Lung (tissue), 12 donors: ENCODE data around the gene KCNJ5. TPM values are rescaled to one million over a fixed set of nuclear protein-coding genes. Genes with fewer than 3 reads are reported as not detected.

Experiments
- ATAC-seq: fragments of 200-7000 bp; cut with Tn5 transposase; one replicate; pipeline ENCODE4 v1.9.1; 2020; ENCODE audit warnings: moderate number of reproducible peaks; ENCODE audit not compliant: insufficient read depth, low FRiP score
- DNase-seq, 3 donors: peaks; one replicate each; pipeline ENCODE4 v3.0.0-alpha.2; 2013 to 2017
- H3K27ac ChIP-seq, 2 donors: one replicate each; pipeline ENCODE4 v1.5.1; 2013; ENCODE audit warnings: mild to moderate bottlenecking in 2 of 2, moderate library complexity in 2 of 2, control low read depth in 1 of 2, inconsistent platforms in 1 of 2, low read depth in 1 of 2, low read length in 1 of 2
- H3K27me3 ChIP-seq, 3 donors: one replicate each; pipeline ENCODE4 v1.5.1; 2013; ENCODE audit warnings: low read length in 2 of 3; ENCODE audit not compliant: control insufficient read depth in 3 of 3, insufficient read depth in 3 of 3
- H3K36me3 ChIP-seq, 4 donors: one replicate each; pipeline ENCODE4 v1.5.1; 2013; ENCODE audit warnings: low read length in 4 of 4, mild to moderate bottlenecking in 1 of 4, moderate library complexity in 1 of 4; ENCODE audit not compliant: control insufficient read depth in 4 of 4, insufficient read depth in 4 of 4
- H3K4me1 ChIP-seq, 5 donors: one replicate each; pipeline ENCODE4 v1.5.1; 2013; ENCODE audit warnings: low read length in 5 of 5, mild to moderate bottlenecking in 2 of 5, moderate library complexity in 1 of 5; ENCODE audit not compliant: control insufficient read depth in 5 of 5, insufficient read depth in 5 of 5
- H3K4me3 ChIP-seq: one replicate; pipeline ENCODE4 v1.5.1; 2013; ENCODE audit warnings: mild to moderate bottlenecking, control low read depth, moderate library complexity
- H3K9ac ChIP-seq, 2 donors: one replicate each; pipeline ENCODE4 v1.5.1; 2013; ENCODE audit warnings: low read length in 2 of 2, control low read depth in 1 of 2; ENCODE audit not compliant: insufficient read depth in 1 of 2
- H3K9me3 ChIP-seq, 4 donors: one replicate each; pipeline ENCODE4 v1.5.1; 2013; ENCODE audit warnings: low read length in 3 of 4, mild to moderate bottlenecking in 1 of 4, moderate library complexity in 1 of 4; ENCODE audit not compliant: control insufficient read depth in 4 of 4, insufficient read depth in 3 of 4
- WGBS, 2 donors: extraction: QIAGEN DNeasy Blood & Tissue Kit; methylation state at CpG; one replicate each; pipeline ENCODE4 v1.1.7; 2013; 5-methylcytosine and 5-hydroxymethylcytosine counted together
- polyA plus RNA-seq, 2 donors: library from polyadenylated mRNA; stranded (reverse); fragments of 200-250 nt; gene quantifications; one replicate each; pipeline ENCODE4 v1.2.1, GENCODE V29; 2013
- total RNA-seq, 2 donors: library from RNA; depleted of rRNA in 1 of 2; stranded (reverse); fragments of >200 nt in 1 of 2; gene quantifications; one replicate each; pipeline ENCODE4 v1.2.1, GENCODE V29; 2014 to 2021
- TF ChIP-seq, protein P1 (sequence below): IDR thresholded peaks from 2 replicates; pipeline ENCODE4 v1.5.1; 2012; ENCODE audit warnings: mild to moderate bottlenecking; ENCODE audit errors: control extremely low read depth, extremely low read depth
- donor health status: control.
- donor health status: control.
- donor health status: Bipolar disorder and iron deficiency.
- donor health status: healthy.
- donor health status: DM: yes; HTN: yes; CAD: no.

KCNJ5 gene
- total and polyA plus RNA-seq, 4 donors = 2.0 to 5.0 (median 2.8) TPM

DNA sequence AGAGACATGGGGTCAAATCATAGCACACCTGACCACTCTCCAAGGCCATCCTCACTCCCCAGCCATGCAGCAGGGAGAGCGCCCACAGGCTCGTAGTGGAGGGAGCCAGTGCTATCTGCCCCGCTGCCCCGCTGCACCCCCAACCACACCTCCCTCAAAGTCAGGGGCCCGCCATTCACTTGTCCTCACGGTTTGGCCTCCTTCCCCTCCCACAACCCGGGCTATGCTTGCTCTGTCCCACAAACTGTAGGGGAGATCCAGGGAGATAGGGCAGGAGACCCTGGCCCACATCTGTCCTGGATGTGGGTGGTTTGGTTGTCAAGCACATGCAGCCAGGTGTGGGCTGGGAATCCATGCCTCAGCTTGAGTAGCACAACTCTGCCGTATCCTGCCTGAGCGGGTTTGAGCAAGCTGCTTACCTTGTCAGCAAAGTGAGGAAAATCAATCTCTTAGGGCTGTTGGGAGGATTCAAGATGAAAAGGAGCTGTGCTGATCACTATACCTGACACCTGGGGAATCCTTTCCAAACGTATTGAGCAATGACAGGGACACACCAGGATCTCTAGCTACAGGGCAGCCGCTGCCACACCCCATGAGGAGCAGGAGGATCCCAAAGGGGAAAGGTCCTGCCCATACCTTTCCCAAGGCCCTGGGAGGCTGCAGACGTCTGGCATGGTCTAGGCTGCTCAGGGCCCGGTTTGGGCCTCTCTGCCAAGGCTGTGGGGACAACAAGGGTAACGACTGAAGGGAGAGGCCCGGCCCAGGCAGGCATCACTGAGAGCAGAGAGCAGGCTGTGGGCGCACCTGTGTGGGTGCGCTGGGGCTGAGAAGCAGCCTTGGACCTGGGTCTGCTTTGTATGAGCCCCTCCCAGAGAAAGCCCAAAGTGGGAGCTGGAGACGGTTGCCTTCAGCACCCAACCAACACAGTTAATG lies 23.3 kb downstream of the KCNJ5 start:
- Histone ChIP-seq H3K27ac (no peak overlapping the region), H3K27me3 (no peaks in the 10 kb centered on the region), H3K4me1 (peaks cover 0 to 2% (median 0%) of the 10 kb centered on the region in 5 donors), H3K9me3 (peaks cover 0 to 3% (median 0%) of the 10 kb centered on the region in 4 donors), H3K4me3 (no peak overlapping the region), H3K36me3 (peaks cover 0 to 2% (median 0%) of the 10 kb centered on the region in 4 donors), H3K9ac (no peak overlapping the region)
- ATAC-seq (no peak), DNase-seq (no peak)
- 83 to 90% methylated on average over 18 of the region's 18 CpGs for WGBS, 2 donors
- TF ChIP-seq, protein P1, sequence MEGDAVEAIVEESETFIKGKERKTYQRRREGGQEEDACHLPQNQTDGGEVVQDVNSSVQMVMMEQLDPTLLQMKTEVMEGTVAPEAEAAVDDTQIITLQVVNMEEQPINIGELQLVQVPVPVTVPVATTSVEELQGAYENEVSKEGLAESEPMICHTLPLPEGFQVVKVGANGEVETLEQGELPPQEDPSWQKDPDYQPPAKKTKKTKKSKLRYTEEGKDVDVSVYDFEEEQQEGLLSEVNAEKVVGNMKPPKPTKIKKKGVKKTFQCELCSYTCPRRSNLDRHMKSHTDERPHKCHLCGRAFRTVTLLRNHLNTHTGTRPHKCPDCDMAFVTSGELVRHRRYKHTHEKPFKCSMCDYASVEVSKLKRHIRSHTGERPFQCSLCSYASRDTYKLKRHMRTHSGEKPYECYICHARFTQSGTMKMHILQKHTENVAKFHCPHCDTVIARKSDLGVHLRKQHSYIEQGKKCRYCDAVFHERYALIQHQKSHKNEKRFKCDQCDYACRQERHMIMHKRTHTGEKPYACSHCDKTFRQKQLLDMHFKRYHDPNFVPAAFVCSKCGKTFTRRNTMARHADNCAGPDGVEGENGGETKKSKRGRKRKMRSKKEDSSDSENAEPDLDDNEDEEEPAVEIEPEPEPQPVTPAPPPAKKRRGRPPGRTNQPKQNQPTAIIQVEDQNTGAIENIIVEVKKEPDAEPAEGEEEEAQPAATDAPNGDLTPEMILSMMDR = no peak

DNA sequence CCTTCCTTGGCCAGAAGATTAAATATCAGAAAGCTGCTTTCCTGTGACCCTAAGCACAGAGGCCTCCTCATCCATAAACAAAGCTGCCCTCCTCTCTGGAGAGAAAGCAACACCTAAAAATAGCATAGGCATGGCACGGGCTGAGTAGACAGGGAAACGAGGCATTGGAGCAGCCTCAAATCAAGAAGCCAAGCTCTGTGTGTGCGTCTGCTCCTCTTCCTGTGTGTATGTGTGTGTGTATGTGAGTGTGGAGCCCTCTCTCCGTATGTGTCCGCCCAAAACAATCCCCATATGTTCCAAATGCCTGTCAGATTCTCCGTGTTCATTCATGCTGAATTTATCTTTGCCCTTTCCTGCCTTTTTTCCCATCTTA lies 24.0 kb downstream of the KCNJ5 start:
- no peak for ATAC-seq

DNA sequence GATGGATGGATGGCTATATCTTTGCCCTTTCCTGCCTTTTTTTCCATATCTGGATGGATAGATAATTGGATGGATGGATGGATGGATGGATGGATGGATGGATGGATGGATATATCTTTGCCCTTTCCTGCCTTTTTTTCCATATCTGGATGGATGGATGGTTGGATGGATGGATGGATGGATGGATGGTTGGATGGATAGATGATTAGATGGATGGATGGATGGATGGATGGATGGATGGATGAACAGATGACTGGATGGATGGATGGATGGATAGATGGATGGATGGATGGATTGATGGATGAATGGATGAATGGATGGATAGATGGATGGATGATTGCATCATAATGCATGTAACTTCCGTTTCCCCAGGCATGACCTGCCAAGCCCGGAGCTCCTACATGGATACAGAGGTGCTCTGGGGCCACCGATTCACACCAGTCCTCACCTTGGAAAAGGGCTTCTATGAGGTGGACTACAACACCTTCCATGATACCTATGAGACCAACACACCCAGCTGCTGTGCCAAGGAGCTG lies 24.9 kb downstream of the KCNJ5 start:
- H3K9me3 ChIP-seq = peaks cover 0 to 3% (median 0%) of the 10 kb centered on the region in 4 donors

More for the DNA sequence above, 24.0 kb downstream of the KCNJ5 start:
- H3K9me3 ChIP-seq = peaks cover 0 to 3% (median 0%) of the 10 kb centered on the region in 4 donors
- peak in 1 of 3 donors; percentile 59 for DNase-seq
- TF ChIP-seq, protein P1 = no peak
- H3K4me1 ChIP-seq = no peaks in the 10 kb centered on the region
- H3K36me3 ChIP-seq = peaks cover 0 to 2% (median 0%) of the 10 kb centered on the region in 4 donors
- H3K27me3 ChIP-seq = no peaks in the 10 kb centered on the region
- no peak overlapping the region for H3K27ac ChIP-seq
- no peak overlapping the region for H3K9ac ChIP-seq
- H3K4me3 ChIP-seq = no peak overlapping the region
- WGBS, 2 donors = 77 to 83% methylated on average over 6 of the region's 6 CpGs

More for the DNA sequence above, 24.9 kb downstream of the KCNJ5 start:
- no peak overlapping the region for H3K9ac ChIP-seq
- DNase-seq = no peak
- TF ChIP-seq, protein P1 = no peak
- H3K27me3 ChIP-seq = no peaks in the 10 kb centered on the region
- no peak overlapping the region for H3K27ac ChIP-seq
- 65 to 79% methylated on average over 3 of the region's 3 CpGs for WGBS, 2 donors
- peaks cover 0 to 2% (median 0%) of the 10 kb centered on the region in 4 donors for H3K36me3 ChIP-seq
- no peak for ATAC-seq
- peaks cover 0 to 3% (median 0%) of the 10 kb centered on the region in 5 donors for H3K4me1 ChIP-seq
- no peak overlapping the region for H3K4me3 ChIP-seq
